ENCODE data around the gene LCE1B. TPM values are rescaled to one million over a fixed set of nuclear protein-coding genes. Genes with fewer than 3 reads are reported as not detected.

The LCE1B gene
- total RNA-seq, 2 donors from 2014 or later, result not detected

- peaks cover 0 to 6% of the 10 kb centered on the region in 2 donors for H3K9me3 ChIP-seq
- no peaks in the 10 kb centered on the region for H3K4me1 ChIP-seq
- DNase-seq (ENCODE audit: low spot score), result no peak
- no peak overlapping the region for H3K4me3 ChIP-seq
- H3K27ac ChIP-seq, result no peak overlapping the region
- H3K36me3 ChIP-seq, result no peaks in the 10 kb centered on the region
- TF ChIP-seq CTCF (IDR thresholded peaks at IDR 0.05), result no peak
- H3K27me3 ChIP-seq, result no peaks in the 10 kb centered on the region
Measured at GRCh38 chr1:152836870-152837269, 25.1 kb downstream of the LCE1B start.

- no peak for TF ChIP-seq CTCF (IDR thresholded peaks at IDR 0.05)
- Histone ChIP-seq H3K36me3 (no peaks in the 10 kb centered on the region), H3K27me3 (no peaks in the 10 kb centered on the region), H3K9me3 (no peaks in the 10 kb centered on the region), H3K4me3 (no peak within 1 kb of the TSS), H3K4me1 (no peaks in the 10 kb centered on the region), H3K27ac (no peak within 1 kb of the TSS)
- DNase-seq (ENCODE audit: low spot score), result no peak
Measured at GRCh38 chr1:152842556-152842955, 30.8 kb downstream of the LCE1B start, which contains the start of gene LCE6A. LCE6A (plus strand) TSS chr1:152842856; CDS start chr1:152843521, 665 bp downstream.

- Histone ChIP-seq H3K27ac (no peak overlapping the region), H3K9me3 (no peaks in the 10 kb centered on the region), H3K4me1 (no peaks in the 10 kb centered on the region), H3K4me3 (no peak overlapping the region), H3K27me3 (no peaks in the 10 kb centered on the region), H3K36me3 (no peaks in the 10 kb centered on the region)
- DNase-seq (ENCODE audit: low spot score), result no peak
- no peak for TF ChIP-seq CTCF (IDR thresholded peaks at IDR 0.05)
Measured at GRCh38 chr1:152855661-152856060, 43.9 kb downstream of the LCE1B start.

- Histone ChIP-seq H3K36me3 (no peaks in the 10 kb centered on the region), H3K27ac (no peak overlapping the region), H3K9me3 (no peaks in the 10 kb centered on the region), H3K27me3 (no peaks in the 10 kb centered on the region), H3K4me3 (no peak overlapping the region), H3K4me1 (no peaks in the 10 kb centered on the region)
- DNase-seq (ENCODE audit: low spot score), result no peak
- TF ChIP-seq CTCF (IDR thresholded peaks at IDR 0.05), result no peak
Measured at GRCh38 chr1:152858062-152858461, 46.3 kb downstream of the LCE1B start.

GRCh38 chr1:152859696-152860095 lies 47.9 kb downstream of the LCE1B start, which contains the start of gene LCE7A:
LCE7A (plus strand) TSS chr1:152859996; CDS start chr1:152860698, 702 bp downstream.
- Histone ChIP-seq H3K36me3 (no peaks in the 10 kb centered on the region), H3K27ac (no peak within 1 kb of the TSS), H3K27me3 (no peaks in the 10 kb centered on the region), H3K4me3 (no peak within 1 kb of the TSS), H3K4me1 (no peaks in the 10 kb centered on the region), H3K9me3 (no peaks in the 10 kb centered on the region)
- DNase-seq (ENCODE audit: low spot score), result no peak
- no peak for TF ChIP-seq CTCF (IDR thresholded peaks at IDR 0.05)

GRCh38 chr1:152860129-152860528 lies 48.4 kb downstream of the LCE1B start:
- no peak overlapping the region for H3K27ac ChIP-seq
- no peaks in the 10 kb centered on the region for H3K36me3 ChIP-seq
- TF ChIP-seq CTCF (IDR thresholded peaks at IDR 0.05), result no peak
- H3K4me3 ChIP-seq, result no peak overlapping the region
- no peaks in the 10 kb centered on the region for H3K9me3 ChIP-seq
- no peaks in the 10 kb centered on the region for H3K27me3 ChIP-seq
- no peak for DNase-seq (ENCODE audit: low spot score)
- no peaks in the 10 kb centered on the region for H3K4me1 ChIP-seq
